Activated T-cell treated with anti-CD3 and anti-CD28 coated beads, Interleukin-2, amount 50 U/mL, for 48 hours (primary cell): ENCODE measurements around the gene PES1.
"Not testable (repeated sequence)": the region's sequence is repeated elsewhere in the genome, so short reads cannot be mapped to it uniquely, and the experiment has no call there.

Experiments
- DNase-seq, 2 experiments: peaks; one replicate each; pipeline ENCODE4 v3.0.0-alpha.2; 2020

Gene PES1

GRCh38 chr22:30574095-30574981 is 17.4 kb downstream of the PES1 start, which contains the start of gene GAL3ST1:
Gene GAL3ST1, minus strand, starts transcription at chr22:30574665. Its CDS starts 17,273 bp downstream, at chr22:30557392.
- DNase-seq: peak in 1 of 2 experiments; percentile 22

DNA sequence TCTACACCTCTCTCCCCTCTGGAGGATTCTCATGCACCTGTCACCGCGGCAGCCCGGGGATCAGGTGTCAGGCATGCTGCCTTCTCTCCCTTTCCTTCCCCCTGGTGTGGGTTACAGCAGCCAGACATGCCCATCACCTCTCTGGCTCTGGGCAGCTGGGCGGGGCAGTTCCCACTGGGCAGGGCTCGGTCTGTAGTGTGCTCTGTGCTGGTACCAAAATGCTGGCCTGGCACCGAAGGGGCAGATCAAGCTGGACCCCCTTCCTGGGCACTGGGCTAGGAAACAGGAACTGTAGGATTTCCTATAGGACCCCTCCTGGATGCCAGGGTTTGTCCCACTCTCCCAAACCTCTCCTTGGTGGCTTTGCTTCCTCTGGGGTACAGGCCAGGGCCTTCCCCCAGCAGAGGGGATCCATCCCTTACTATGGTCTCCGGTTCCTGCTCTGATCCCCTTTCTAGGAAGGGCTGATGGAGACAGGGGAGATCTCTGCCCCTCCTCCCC is 18.1 kb downstream of the PES1 start:
- DNase-seq: no peak

DNA sequence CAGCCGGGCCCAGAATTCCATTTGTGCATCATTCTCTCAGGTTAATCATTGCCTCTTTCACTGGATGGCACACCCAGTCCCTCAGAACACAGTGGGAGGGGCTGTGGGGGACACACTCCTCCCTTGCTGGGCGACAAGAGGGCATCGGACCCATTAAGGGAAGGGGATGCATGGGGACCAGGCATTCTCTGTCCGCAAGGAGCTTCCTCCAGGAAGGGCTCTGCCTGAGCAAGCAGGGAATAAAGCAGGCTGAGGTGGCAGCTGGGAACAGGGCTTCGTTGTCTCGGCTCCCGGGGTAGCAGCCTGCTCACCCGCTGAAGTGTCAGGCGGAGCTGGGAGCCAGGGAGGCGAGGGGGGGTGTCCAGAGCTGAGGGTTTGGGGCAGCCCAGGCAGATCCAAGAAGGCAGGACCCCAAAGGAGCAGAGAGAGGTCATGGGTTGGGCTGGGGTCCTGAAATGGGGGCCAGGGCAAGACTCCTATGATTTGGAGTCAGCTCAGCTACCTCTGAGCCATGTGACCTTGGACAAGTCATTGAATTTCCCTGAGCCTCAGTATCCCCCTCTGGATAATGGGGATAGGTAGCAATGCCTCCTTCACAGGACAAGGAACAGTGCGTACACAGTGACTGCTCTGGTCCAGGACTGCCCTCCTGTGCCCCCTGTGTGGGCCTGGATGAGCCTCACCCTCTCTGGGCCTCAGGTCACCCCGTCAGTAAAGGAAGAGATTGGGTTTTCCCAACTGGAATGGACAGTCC is 18.7 kb downstream of the PES1 start:
- DNase-seq: no peak

DNA sequence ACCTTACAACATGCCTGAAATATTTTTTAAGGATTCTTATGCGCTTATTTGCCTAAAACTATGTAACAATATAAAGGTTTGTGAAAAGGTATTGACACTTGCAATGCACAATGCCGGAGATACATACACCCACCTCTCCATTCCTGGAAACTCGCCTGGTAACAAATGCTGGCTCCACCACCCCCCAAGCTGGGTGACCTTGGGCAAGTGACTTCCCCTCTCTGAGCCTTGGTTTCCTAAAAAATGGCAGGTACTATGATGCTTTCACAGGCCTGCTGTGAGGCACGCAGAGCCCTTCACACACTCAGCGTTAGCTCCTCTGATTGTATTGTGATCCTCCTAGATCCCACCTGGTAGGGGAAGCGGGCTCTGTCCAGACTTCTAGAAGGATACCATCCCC is 19.5 kb downstream of the PES1 start:
- no peak for DNase-seq

DNA sequence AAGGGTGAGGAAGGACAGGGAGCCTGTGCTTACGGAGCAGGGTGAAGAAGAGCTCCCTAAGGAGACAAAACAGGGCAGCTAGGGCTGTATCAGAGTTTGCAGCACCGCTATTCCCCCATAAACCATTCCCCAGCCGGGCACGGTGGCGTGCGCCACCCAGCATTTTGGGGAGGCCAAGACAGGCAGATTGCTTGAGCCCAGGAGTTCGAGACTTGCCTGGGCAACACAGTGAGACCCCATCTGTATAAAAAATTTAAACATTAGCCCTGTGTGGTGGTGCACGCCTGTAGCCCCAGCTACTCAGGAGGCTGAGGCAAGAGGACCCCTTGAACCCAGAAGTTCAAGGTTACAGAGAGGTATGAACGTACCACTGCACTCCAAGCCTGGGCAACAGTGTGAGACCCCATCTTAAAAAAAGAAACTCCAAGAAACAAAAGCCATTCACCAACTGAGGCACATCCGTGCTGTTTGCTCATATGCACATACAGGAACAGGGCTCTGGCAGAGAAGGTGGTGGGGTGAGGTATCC is 22.0 kb downstream of the PES1 start:
- DNase-seq: no peak

GRCh38 chr22:30568137-30568805 is 23.4 kb downstream of the PES1 start:
- DNase-seq: no peak

GRCh38 chr22:30567277-30567676 is 24.4 kb downstream of the PES1 start:
- DNase-seq: not testable (repeated sequence)

GRCh38 chr22:30566125-30566524 is 25.6 kb downstream of the PES1 start:
- no peak for DNase-seq

GRCh38 chr22:30565341-30565740 is 26.4 kb downstream of the PES1 start:
- no peak for DNase-seq

DNA sequence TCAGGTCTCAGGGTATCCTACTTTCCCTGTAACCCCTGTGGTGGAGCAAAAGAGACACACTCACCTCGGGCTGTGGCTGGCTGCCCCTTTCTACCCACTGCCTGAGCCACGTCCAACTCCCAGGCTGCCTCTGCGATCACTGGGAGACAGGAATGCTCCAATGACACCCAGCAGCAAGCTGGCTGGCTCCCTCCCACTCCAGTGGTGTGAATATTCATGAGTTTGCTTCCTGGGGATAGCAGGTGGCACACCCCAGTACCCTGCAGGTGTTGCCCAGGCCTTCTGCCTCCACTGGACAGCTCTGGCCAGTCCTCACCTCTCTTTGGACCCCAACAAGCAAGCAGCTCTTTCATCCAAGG is 27.0 kb downstream of the PES1 start:
- no peak for DNase-seq

DNA sequence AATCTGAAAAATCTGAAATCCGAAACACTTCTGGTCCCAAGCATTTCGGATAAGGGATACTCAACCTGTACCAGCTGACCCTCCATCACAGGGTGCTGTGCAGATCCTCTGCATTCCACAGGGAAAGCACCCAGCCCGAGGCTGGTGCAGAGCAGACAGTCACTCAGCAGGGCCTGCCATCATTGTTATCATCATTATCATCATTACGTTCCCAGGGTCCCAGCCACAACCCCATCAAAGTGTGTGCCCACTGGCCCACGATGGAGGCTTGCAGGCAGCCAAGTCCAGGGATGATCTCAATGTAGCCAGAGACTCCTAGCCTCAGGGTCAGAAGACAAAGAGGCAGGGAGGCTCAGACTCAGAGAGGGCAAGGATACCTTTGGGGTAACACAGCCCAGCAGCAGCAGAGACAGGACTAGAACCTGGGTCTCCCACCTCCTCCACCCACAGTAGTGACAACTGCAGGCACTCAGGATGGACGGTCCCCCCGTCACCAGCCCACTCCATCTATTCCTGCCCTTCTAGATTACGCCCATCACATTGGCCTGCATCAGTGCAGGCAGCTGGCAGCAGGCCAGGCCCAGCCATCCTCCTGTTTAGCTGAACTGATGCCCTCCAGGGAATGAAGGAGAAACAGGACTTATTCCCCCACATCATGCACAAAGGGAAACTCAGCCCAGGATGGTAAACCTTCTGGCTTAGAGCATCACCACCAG is 27.5 kb downstream of the PES1 start:
- DNase-seq: no peak

- no peak for DNase-seq
These were observed 29.3 kb downstream of the PES1 start for GRCh38 chr22:30562366-30562765.

GRCh38 chr22:30561402-30562189 is 30.1 kb downstream of the PES1 start:
- DNase-seq: no peak

GRCh38 chr22:30560643-30561202 is 31.0 kb downstream of the PES1 start:
- DNase-seq: peak; percentile 40 to 54

DNA sequence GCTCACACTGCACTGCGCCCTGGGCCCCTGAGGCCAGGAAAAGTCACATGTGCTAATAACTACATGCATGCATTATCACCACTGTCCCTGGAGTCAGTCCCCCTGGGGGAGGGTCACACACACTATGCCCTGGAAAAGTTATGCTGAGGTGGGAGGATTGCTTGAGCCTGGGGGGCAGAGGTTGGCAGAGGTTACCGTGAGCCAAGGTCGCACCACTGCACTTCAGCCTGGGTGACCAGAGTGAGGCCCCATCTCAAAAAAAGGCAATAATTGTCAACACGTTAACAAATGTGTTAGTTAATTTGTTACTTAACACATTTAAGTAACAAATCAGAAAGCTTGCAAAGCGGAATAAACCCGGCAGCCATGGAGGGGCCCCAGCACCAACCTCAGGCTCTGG is 31.8 kb downstream of the PES1 start:
- DNase-seq: no peak

DNA sequence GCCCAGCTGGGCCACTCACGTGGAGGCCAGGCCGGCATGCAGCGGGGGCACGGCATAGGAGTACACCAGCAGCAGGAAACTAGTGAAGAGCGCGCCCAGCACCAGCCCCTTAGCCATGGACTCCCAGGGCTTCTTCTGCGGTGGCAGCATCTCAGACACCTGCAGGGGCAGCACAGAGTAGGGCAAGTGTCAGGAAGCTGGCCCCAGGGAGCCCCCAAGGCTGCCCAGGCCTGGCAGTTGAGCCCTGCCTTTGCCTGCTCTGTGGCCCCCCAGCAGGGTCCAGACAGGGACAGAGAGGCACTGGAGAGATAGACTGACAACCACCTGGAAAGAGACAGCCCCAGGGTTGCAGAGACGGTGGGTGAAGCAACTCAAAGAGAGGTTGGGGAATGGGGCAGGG is 34.5 kb downstream of the PES1 start:
- DNase-seq: no peak

- no peak for DNase-seq
These were observed 35.3 kb downstream of the PES1 start for GRCh38 chr22:30556388-30556787.

DNA sequence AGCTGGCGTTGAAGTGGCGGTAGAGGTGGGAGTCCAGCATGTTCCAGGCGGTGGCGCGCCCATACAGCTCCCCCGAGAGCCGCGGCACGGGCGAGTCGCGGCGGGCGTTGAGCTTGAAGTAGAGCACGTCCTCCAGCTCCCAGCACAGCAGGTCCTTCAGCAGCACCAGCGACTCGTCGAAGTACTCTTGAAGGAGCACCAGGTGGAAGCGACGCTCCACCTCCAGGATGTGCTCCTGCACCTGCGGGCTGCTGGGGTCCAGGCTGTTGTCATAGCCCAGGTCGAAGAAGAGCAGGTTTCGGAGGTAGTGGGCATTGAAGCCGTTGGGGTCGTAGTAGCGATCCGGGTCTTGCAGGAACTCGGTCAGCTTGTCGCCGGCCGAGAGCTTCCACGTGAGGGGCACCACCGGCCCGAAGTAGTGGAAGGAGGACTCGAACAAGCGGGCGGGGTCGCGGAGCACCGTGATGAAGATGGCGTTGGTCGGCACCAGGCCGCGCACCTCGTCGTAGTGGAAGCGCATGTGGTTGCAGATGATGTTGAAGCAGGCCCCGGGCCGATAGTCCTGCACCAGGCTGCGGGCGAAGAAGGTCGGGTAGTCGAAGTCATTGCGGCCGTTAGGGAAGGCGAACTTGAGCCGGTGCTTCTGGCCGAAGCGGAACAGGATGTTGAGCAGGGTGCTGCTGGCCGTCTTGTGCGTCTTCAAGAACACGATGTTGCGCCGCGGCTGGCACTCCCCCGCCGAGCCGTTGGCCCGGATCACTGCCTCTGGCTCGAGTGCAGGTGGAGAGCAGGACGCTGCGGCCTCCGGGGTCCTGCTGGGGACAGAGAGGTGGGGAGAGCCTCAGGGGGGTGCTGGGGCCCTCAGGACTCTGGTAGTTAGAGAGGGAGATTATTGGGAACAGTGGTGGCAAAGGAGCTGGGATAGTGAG is 36.2 kb downstream of the PES1 start:
- DNase-seq: no peak

DNA sequence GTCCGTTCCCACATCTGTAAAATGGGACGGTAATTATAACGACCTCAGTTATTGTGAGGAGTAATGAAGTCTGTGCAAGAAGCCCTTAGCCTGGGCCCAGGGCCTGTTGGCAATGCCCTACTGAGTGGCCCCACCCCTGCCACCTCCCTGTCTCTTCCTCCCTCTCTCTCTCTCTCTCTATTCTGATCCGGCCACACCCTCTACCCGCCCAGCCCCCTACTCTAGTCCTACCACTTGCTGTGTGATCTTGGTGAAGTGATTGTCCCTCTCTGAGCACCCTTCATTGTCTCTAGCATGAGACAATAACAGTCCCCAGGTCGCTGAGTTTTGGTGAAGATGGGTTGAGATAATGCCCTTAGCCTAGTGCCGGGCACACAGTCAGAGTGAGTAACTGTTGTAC is 37.7 kb downstream of the PES1 start:
- DNase-seq: no peak

DNA sequence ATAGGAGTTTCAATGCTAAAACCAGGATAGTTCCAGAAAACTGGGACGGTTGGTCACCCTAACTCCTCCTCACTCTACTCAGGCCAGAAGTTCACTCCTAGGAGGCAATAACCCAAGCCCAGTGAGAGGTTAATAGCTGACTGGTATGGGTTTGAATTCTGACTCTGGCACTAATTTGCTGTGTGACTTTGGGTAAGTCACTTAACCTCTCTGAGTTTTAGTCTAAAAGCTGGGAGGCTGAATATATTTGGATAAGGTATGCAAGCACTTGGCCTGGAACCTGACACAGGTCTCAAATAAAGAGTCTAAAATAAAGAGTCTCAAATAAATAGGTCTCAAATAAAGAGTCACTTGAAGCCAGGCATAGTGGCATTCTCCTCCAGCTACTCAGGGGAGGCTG is 39.0 kb downstream of the PES1 start:
- DNase-seq: no peak
